CD4-positive, alpha-beta T cell treated with Interleukin-6 for 4 hours (primary cell): ENCODE measurements around the gene ARHGEF28.

Experiments used
- DNase-seq: peaks from one replicate; pipeline ENCODE4 v3.0.0-alpha.2; 2020; ENCODE audit warnings: mixed read lengths

ARHGEF28 gene

GRCh38 chr5:73654819-73655318 is 28.9 kb downstream of the ARHGEF28 start:
- DNase-seq: no peak

DNA sequence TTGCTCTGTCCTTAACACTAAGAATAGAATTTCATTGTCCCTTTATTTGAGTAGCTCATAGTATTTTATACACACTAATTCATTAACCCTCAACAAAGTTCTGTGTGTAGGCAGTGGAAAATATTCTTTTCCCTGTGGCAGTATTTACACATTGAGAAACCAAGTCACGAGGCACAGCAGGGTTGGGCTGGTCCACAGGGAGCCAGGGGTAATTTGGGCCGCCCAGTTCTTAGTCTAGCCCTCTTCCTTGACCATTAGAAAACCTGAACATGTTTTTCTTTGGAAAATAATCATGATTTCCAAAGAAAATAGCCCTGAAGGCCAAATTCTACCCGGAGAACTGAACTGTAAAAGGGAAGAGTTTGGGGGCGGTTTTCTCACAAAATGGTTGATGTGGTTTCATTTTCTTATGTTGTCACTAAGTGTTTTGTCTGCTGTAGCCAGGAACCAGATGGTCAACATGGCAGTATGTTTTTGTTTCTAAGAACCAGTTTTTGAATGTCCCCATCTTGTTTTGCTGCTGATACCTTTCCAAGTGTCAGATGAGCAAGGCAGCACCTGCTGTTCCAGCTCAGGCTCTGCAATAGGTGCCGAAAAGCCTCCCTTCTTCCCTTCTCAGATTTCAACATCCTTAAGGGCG is 29.6 kb downstream of the ARHGEF28 start:
- DNase-seq: no peak

GRCh38 chr5:73661753-73662152 is 35.8 kb downstream of the ARHGEF28 start:
- no peak for DNase-seq

DNA sequence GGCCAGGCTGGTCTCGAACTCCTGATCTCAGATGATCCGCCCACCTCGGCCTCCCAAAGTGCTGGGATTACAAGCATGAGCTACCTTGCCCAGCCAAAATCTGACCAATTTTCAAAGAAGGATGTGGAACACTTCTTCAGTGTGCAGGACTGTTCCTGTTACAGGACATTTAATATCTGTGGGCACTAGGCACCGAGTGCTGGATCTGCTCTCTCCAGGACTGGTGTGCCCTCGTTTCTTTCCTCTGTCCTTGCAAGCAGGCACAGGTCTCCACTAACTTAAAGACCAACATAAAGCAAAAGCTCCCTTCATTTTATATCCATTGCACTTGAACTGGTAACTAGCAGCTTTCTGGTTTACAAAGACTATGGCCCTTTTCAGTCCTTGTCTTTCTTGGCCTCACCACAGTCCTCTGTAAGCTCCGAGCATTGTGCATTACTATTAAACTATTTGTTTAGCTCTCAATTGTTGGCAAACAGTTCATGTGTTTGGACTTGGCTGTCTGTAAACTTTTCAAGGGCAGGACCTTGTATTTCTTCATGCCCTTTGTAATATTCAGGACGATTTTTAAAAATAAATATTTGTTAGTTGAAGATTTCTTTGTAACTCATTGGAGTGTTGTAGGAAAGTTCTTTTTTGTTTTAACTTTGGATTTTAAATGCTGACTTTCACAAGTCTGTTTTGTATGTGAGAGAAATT is 37.3 kb downstream of the ARHGEF28 start:
- no peak for DNase-seq

- no peak for DNase-seq
Observed at GRCh38 chr5:73663860-73664240, 37.9 kb downstream of the ARHGEF28 start.

GRCh38 chr5:73664796-73665195 is 38.8 kb downstream of the ARHGEF28 start:
- no peak for DNase-seq

DNA sequence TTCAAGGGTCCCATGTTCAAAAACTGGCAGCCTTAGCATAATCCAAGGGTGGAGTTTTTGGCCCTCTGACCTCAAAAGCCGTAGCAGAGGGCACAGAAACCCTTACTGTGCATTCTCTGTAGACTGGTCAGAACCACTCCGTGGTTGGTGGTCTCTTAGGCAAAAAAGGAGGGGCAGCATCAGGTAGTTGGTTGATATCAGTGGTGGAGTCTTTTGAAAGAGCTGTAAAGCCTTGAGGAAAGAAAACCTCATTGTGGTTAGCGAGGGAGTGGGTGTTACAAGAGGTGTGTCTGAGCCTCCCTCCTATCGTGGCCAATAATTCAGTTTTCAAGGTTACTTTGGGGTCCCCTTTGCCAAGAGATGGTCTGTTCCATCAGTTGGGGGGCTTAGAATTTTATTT is 40.9 kb downstream of the ARHGEF28 start:
- no peak for DNase-seq

- DNase-seq: no peak
Observed at GRCh38 chr5:73668017-73668416, 42.0 kb downstream of the ARHGEF28 start.

DNA sequence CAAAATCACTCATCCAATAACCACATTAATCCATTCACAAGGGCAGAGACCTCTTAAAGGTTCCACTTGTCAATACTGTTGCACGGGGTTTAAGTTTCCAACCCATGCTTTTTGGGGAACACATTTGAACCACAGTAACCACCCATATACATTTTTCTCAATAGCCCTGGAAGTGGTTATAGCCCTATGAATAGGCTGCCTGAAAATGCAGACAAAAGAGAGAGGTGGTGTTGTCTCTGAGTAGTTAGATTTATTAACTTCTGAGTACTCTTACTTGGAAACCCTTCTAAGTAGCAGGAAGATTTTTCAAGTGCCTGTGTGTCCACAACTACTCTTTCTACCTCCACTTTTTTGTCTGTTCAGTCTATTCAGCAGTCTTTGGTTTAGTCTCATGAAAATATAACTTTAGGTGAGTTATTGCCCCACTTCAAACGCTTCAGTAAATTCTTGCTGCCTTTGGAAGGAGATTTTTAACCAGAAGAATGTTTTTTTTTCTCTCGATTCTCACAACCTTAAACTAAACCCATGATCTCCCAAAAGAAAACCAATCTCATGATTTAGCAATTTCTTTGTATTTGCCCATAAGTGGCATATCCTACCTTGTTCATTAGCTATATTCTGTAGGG is 42.6 kb downstream of the ARHGEF28 start:
- DNase-seq: no peak

- DNase-seq: no peak
Observed at GRCh38 chr5:73670731-73671130, 44.7 kb downstream of the ARHGEF28 start.

DNA sequence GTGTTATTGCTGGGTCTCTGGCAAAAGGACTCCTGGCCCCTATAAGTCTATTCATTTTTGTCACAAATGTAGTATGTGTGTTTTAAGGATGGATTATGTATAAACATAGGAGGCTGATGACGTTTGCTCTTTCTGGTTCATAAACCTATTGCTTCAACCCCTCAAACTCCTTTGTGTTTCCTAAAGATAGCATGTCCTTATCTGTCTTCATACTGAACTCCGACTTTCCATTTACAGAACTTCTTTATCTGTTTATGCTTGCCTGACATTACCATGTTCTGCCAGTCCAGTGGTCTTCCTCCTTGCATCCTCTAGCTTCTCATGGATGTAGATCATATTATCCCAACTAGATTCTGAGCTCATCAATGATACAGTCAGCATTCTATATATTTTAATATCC is 46.1 kb downstream of the ARHGEF28 start:
- DNase-seq: no peak

DNA sequence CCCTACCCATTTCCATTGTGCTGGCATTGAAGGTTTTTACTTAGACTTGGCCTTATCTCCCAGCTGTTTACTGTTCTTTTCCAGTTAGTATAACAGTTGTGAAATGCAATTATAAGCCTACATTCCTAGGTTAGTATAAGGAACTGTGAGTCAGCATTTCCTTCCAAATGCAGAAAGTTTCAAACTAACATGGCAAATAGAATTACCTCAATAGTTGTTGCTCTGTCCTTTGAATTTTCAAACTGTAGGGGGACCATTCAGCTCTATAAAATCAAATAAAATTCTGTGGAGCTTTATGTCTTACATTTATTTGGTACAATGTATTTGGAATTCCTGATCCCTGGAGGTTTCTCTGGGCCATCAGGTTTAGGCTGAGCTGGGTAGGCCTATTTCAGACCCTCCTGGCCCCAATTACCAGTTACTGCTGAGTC is 47.2 kb downstream of the ARHGEF28 start:
- no peak for DNase-seq

DNA sequence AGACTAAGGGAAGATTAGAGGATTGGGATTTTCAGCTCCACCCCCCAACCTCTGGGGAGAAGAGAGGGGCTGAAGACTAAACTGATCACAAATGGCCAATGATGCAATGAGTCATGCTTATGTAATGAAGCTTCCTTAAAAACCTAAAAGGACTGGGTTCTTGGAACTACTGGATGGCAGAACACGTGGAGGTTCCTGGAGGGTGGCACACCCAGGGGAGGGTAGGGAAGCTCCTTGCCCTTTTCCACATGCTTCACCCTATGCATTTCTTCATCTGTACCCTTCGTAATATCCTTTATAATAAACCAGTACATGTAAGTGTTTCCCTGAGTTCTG is 48.6 kb downstream of the ARHGEF28 start:
- no peak for DNase-seq

DNA sequence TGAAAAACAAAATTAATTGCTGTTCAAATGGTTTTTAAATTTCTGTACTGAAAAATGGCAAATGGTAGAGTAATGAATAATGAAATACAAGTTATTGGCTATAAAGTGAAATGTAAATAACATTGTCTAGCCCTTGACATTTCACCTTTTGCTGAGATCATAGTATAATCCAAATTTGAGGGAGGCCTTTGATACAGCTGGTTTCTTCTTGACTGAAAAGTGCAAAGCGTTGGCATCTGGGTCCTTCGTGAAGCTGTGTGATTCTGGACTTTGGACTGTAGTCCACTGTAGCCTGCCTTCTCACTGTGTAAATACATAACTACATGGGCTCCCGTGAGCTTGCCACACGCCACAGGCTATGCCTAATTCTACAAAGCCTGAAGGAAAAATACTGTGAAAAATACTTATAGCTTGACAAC is 52.3 kb downstream of the ARHGEF28 start:
- no peak for DNase-seq

DNA sequence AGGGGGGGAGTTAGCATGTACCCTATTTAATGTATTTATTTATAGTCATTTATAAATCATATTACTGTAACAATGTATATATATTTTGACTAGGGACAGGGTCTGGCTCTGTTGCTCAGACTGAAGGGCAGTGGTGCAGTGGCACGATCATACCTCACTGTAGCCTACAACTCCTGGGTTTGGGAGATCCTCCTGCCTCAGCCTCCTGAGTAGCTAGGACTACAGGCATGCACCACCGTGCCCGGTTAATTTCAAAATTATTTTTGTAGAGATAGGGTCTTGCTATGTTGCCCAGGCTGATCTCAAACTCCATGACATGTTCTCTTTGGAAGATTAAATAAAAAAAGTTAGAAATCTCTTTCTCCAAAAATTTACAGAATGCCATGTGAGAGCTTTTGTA is 52.8 kb downstream of the ARHGEF28 start:
- DNase-seq: no peak

DNA sequence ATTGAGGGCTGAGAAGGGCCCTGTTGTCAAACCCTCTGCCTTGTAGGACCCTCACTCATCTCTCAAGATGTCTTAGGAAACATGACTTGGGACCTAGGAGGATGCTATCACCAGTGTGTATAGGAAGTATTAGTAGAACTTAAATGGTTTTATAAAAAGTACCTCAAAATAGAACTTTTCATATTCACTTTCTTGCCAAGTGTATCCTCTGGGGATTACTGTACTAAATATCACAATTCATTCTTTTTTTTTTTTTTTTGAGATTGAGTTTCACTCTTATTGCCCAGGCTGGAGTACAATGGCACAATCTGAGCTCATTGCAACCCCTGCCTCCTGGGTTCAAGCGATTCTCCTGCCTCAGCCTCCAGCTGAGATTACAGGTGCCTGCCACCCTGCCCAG is 56.2 kb downstream of the ARHGEF28 start:
- no peak for DNase-seq

GRCh38 chr5:73684691-73685090 is 58.7 kb downstream of the ARHGEF28 start:
- no peak for DNase-seq

DNA sequence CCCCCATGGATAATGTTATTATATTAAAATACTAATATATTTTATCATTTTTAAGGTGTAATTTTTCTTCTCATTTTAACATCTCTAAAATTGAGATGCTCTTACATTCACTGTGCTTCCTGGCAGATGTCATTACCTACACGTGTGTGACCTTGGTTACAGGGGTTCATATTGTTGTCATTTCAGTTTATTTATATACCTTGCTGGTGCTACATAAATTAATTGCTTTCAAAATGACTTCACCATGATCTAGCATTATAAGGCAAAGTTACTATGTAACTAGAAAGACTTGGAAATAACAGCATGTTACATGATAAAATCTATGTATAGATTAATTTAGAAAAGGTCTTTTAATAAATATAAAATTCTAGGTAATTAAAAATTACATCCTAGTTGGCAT is 60.9 kb downstream of the ARHGEF28 start:
- no peak for DNase-seq

DNA sequence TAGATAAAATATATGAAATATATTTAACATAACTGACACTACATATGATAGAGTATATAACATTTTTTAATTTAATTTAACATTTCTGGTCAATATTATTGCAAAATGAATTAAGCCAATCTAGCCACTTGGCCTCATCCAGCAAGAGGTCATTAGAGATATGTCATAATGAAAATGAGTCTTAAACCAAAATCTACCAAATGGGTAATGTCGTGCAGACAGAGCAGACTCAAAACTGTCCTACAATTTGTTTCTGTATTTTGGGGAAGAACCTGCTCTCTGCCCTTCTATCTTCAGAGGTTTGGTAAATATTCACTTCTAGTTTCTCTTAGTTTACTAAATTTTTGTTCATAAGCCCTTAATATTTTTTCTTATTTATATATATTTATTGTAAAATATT is 61.4 kb downstream of the ARHGEF28 start:
- DNase-seq: no peak

GRCh38 chr5:73690015-73690414 is 64.0 kb downstream of the ARHGEF28 start:
- DNase-seq: no peak

GRCh38 chr5:73691302-73692080 is 65.5 kb downstream of the ARHGEF28 start:
- no peak for DNase-seq

DNA sequence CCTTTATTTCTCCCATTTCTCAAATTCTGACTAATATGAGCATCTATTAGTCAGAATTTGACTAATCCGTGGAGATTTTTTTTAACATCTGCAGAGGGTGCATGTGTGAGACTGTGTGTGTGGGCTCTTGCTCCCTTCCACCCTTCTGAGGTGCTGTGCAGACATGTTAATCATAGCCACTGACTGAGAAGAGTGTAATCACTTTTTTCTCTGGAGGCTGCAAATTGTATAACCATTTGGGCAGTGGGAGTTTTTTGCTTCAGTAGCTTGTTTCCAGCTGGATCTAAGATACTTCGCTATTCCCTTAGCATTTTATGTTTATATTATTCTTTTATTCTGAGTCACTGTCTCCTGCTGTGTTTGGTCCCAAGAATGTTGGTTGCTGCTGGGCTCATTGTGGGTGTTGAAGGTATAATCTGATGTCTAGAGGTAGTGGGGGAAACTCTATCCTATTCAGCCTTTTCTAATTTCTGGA is 66.2 kb downstream of the ARHGEF28 start:
- no peak for DNase-seq

GRCh38 chr5:73692981-73693380 is 67.0 kb downstream of the ARHGEF28 start:
- no peak for DNase-seq
